SK-N-SH treated with all-trans-retinoic acid at 6 μM for 48 hours (cell line): ENCODE results near the gene GALNT4.

Experiments
- ATAC-seq: fragments of 200-7000 bp; cut with Tn5 transposase; 3 replicates; pipeline ENCODE4 v1.9.1; 2020; ENCODE audit warnings: mild to moderate bottlenecking, moderate library complexity
- ARNTL ChIP-seq: fragments of 450-650 bp; formaldehyde crosslinking; IDR thresholded peaks from 2 replicates; pipeline ENCODE4 v1.5.0; 2020; ENCODE audit warnings: low read depth, mild to moderate bottlenecking, moderate library complexity, borderline replicate concordance
- BACH2 ChIP-seq: fragments of 250-450 bp; sonication (Bioruptor Pico); IDR thresholded peaks from 2 replicates; pipeline ENCODE4 v1.9.0; 2021; ENCODE audit warnings: mild to moderate bottlenecking, borderline replicate concordance
- CSRNP3 ChIP-seq: fragments of 250-450 bp; sonication (Bioruptor Pico); IDR thresholded peaks from 2 replicates; pipeline ENCODE4 v1.5.1; 2021; ENCODE audit warnings: mild to moderate bottlenecking, moderate library complexity
- ESRRG ChIP-seq: fragments of 250-450 bp; sonication (Bioruptor Pico); IDR thresholded peaks from 2 replicates; pipeline ENCODE4 v1.6.1; 2021; ENCODE audit warnings: mild to moderate bottlenecking
- GLIS3 ChIP-seq: fragments of 250-450 bp; sonication (Bioruptor Pico); IDR thresholded peaks from 2 replicates; pipeline ENCODE4 v1.5.0; 2020; ENCODE audit warnings: mild to moderate bottlenecking, moderate library complexity
- ISL1 ChIP-seq: fragments of 250-450 bp; sonication (Bioruptor Pico); IDR thresholded peaks from 2 replicates; pipeline ENCODE4 v2.1.2; 2022; ENCODE audit warnings: mild to moderate bottlenecking, moderate library complexity
- OSR1 ChIP-seq: fragments of 250-450 bp; sonication (Bioruptor Pico); IDR thresholded peaks from 2 replicates; pipeline ENCODE4 v1.8.0; 2022; ENCODE audit warnings: moderate library complexity, mild to moderate bottlenecking, inconsistent platforms
- POU6F1 ChIP-seq: fragments of 250-450 bp; sonication (Bioruptor Pico); IDR thresholded peaks from 2 replicates; pipeline ENCODE4 v1.8.0; 2021; ENCODE audit warnings: low read depth, mild to moderate bottlenecking, moderate library complexity, borderline replicate concordance
- RARB ChIP-seq: fragments of 250-450 bp; sonication (Bioruptor Pico); IDR thresholded peaks from 2 replicates; pipeline ENCODE4 v1.8.0; 2021; ENCODE audit warnings: mild to moderate bottlenecking, moderate library complexity
- TCF4 ChIP-seq: fragments of 250-450 bp; sonication (Bioruptor Pico); IDR thresholded peaks from 2 replicates; pipeline ENCODE4 v1.8.0; 2021; ENCODE audit warnings: mild to moderate bottlenecking, moderate library complexity, borderline replicate concordance
- TOX ChIP-seq: fragments of 250-450 bp; sonication (Bioruptor Pico); IDR thresholded peaks from 2 replicates; pipeline ENCODE4 v1.8.0; 2021; ENCODE audit warnings: mild to moderate bottlenecking, moderate library complexity, borderline replicate concordance
- ZC3H10 ChIP-seq: fragments of 250-450 bp; sonication (Bioruptor Pico); IDR thresholded peaks from 2 replicates; pipeline ENCODE4 v1.5.1; 2021; ENCODE audit warnings: mild to moderate bottlenecking, moderate library complexity
- ZFP3 ChIP-seq: fragments of 250-450 bp; sonication (Bioruptor Pico); IDR thresholded peaks from 2 replicates; pipeline ENCODE4 v1.5.0; 2020; ENCODE audit warnings: mild to moderate bottlenecking, moderate library complexity
- ZFP30 ChIP-seq: fragments of 450-650 bp; formaldehyde crosslinking; IDR thresholded peaks from 2 replicates; pipeline ENCODE4 v1.5.0; 2022; ENCODE audit warnings: mild to moderate bottlenecking, moderate library complexity
- ZNF565 ChIP-seq: fragments of 450-650 bp; formaldehyde crosslinking; conservative IDR thresholded peaks from 2 replicates; pipeline ENCODE4 v1.5.0; 2020; ENCODE audit warnings: low read depth, mild to moderate bottlenecking, moderate library complexity
- ZNF70 ChIP-seq: fragments of 450-650 bp; formaldehyde crosslinking; IDR thresholded peaks from 2 replicates; pipeline ENCODE4 v1.5.0; 2020; ENCODE audit warnings: mild to moderate bottlenecking, moderate library complexity
- ZNF8 ChIP-seq: fragments of 450-650 bp; formaldehyde crosslinking; IDR thresholded peaks from 2 replicates; pipeline ENCODE4 v1.5.0; 2020; ENCODE audit warnings: mild to moderate bottlenecking, moderate library complexity
- TF ChIP-seq, protein P1 (sequence below): fragments of 250-450 bp; sonication (Bioruptor Pico); IDR thresholded peaks from 2 replicates; pipeline ENCODE4 v1.8.0; 2020; ENCODE audit warnings: mild to moderate bottlenecking, moderate library complexity, borderline replicate concordance
- TF ChIP-seq, protein P2 (sequence below): fragments of 250-450 bp; sonication (Bioruptor Pico); IDR thresholded peaks from 2 replicates; pipeline ENCODE4 v1.5.0; 2020; ENCODE audit warnings: mild to moderate bottlenecking, moderate library complexity

GALNT4 gene

GRCh38 chr12:89523393-89523792, 1.2 kb downstream of the GALNT4 start (continued):
- TF ChIP-seq, protein P1, sequence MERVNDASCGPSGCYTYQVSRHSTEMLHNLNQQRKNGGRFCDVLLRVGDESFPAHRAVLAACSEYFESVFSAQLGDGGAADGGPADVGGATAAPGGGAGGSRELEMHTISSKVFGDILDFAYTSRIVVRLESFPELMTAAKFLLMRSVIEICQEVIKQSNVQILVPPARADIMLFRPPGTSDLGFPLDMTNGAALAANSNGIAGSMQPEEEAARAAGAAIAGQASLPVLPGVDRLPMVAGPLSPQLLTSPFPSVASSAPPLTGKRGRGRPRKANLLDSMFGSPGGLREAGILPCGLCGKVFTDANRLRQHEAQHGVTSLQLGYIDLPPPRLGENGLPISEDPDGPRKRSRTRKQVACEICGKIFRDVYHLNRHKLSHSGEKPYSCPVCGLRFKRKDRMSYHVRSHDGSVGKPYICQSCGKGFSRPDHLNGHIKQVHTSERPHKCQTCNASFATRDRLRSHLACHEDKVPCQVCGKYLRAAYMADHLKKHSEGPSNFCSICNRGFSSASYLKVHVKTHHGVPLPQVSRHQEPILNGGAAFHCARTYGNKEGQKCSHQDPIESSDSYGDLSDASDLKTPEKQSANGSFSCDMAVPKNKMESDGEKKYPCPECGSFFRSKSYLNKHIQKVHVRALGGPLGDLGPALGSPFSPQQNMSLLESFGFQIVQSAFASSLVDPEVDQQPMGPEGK (CRISPR knock-in tag) = no peak
- TF ChIP-seq ESRRG (CRISPR knock-in tag) (no peak), TOX (CRISPR knock-in tag) (no peak), ISL1 (CRISPR knock-in tag) (no peak), ZNF565 (CRISPR knock-in tag) (no peak), ZFP30 (CRISPR knock-in tag) (no peak)

DNA sequence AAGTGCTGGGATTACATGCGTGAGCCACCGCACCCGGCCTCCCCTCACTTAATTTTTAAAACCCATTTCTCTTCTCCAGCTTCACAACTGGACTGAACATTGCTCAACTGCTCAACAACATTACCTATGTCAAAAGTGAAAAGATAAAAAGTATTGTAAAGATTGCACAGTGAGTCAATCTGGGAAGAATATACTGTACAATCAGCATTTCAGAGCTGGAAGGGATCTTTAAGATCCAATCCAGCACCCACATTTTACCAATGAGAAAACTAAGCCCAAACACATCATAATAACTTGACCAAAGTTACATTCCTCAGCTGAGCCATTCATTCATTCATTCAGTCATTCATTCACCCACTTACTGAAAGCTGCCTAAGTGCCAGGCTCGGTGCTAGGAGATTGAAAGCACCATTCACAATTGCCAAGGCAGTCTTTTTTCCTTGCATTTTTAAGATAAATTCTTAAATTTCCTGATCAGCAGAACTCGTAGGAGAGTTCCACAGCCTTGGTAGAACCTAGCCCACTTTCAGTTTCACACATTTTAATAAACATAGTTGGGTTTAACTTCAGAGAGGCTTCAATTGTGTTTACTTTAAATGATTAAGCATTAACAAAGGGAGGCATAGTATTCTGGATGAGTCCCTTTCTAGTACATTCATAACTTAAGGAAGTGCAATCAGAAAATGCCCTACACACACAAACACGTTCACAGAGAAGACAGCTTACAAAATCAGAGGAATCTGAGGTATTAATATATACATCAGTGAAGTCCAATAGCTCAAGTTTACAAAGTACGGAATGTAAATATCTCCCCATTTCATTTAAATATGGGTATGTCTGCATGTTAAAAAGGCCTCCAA, 3.0 kb downstream of the GALNT4 start:
- TF ChIP-seq TCF4 (CRISPR knock-in tag) (no peak), ESRRG (CRISPR knock-in tag) (no peak), CSRNP3 (no peak), ZNF70 (no peak), ZC3H10 (CRISPR knock-in tag) (no peak), BACH2 (no peak), ZFP3 (CRISPR knock-in tag) (no peak), ZNF8 (no peak), GLIS3 (CRISPR knock-in tag) (no peak), ZFP30 (CRISPR knock-in tag) (no peak), POU6F1 (CRISPR knock-in tag) (no peak)
- no peak for ATAC-seq

GRCh38 chr12:89517720-89518119, 6.9 kb downstream of the GALNT4 start:
- no peak for ATAC-seq

More at GRCh38 chr12:89517720-89518119, 6.9 kb downstream of the GALNT4 start:
- TF ChIP-seq OSR1 (no peak), TCF4 (CRISPR knock-in tag) (no peak), ISL1 (CRISPR knock-in tag) (no peak), TOX (CRISPR knock-in tag) (no peak), RARB (CRISPR knock-in tag) (no peak), GLIS3 (CRISPR knock-in tag) (no peak), ARNTL (no peak), ZNF8 (no peak)
- TF ChIP-seq, protein P1 (CRISPR knock-in tag) = no peak
- TF ChIP-seq, protein P2, sequence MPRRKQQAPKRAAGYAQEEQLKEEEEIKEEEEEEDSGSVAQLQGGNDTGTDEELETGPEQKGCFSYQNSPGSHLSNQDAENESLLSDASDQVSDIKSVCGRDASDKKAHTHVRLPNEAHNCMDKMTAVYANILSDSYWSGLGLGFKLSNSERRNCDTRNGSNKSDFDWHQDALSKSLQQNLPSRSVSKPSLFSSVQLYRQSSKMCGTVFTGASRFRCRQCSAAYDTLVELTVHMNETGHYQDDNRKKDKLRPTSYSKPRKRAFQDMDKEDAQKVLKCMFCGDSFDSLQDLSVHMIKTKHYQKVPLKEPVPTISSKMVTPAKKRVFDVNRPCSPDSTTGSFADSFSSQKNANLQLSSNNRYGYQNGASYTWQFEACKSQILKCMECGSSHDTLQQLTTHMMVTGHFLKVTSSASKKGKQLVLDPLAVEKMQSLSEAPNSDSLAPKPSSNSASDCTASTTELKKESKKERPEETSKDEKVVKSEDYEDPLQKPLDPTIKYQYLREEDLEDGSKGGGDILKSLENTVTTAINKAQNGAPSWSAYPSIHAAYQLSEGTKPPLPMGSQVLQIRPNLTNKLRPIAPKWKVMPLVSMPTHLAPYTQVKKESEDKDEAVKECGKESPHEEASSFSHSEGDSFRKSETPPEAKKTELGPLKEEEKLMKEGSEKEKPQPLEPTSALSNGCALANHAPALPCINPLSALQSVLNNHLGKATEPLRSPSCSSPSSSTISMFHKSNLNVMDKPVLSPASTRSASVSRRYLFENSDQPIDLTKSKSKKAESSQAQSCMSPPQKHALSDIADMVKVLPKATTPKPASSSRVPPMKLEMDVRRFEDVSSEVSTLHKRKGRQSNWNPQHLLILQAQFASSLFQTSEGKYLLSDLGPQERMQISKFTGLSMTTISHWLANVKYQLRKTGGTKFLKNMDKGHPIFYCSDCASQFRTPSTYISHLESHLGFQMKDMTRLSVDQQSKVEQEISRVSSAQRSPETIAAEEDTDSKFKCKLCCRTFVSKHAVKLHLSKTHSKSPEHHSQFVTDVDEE = no peak
